GM15510 (cell line): Measurements from ENCODE around the gene HECTD1.

Experiments used
- POLR2A ChIP-seq: IDR thresholded peaks from 3 replicates; pipeline ENCODE4 v1.6.1; 2011; ENCODE audit warnings: borderline replicate concordance; ENCODE audit not compliant: insufficient read length; ENCODE audit errors: extremely low read depth

The HECTD1 gene

GRCh38 chr14:31205681-31206535 is 1.7 kb downstream of the HECTD1 start:
- no peak for TF ChIP-seq POLR2A

GRCh38 chr14:31204593-31205534 is 2.7 kb downstream of the HECTD1 start:
- TF ChIP-seq POLR2A: no peak

GRCh38 chr14:31203414-31203742 is 4.2 kb downstream of the HECTD1 start:
- TF ChIP-seq POLR2A: no peak

- TF ChIP-seq POLR2A: no peak
These were observed 6.5 kb downstream of the HECTD1 start for GRCh38 chr14:31201111-31201510.

- no peak for TF ChIP-seq POLR2A
These were observed 6.9 kb downstream of the HECTD1 start for GRCh38 chr14:31200702-31200990.

GRCh38 chr14:31197671-31198070 is 9.9 kb downstream of the HECTD1 start:
- no peak for TF ChIP-seq POLR2A

- TF ChIP-seq POLR2A: no peak
These were observed 10.6 kb downstream of the HECTD1 start for GRCh38 chr14:31196839-31197492.

- TF ChIP-seq POLR2A: no peak
These were observed 12.9 kb downstream of the HECTD1 start for GRCh38 chr14:31194661-31195060.

- no peak for TF ChIP-seq POLR2A
These were observed 13.5 kb downstream of the HECTD1 start for GRCh38 chr14:31194095-31194494.

GRCh38 chr14:31190717-31191263 is 16.8 kb downstream of the HECTD1 start:
- TF ChIP-seq POLR2A: no peak

GRCh38 chr14:31190219-31190603 is 17.4 kb downstream of the HECTD1 start:
- no peak for TF ChIP-seq POLR2A

- no peak for TF ChIP-seq POLR2A
These were observed 18.0 kb downstream of the HECTD1 start for GRCh38 chr14:31189346-31190218.

- no peak for TF ChIP-seq POLR2A
These were observed 18.8 kb downstream of the HECTD1 start for GRCh38 chr14:31188744-31189143.

GRCh38 chr14:31181271-31181670 is 26.3 kb downstream of the HECTD1 start:
- TF ChIP-seq POLR2A: no peak
